Measurements from ENCODE around the gene CALD1.

CALD1 gene

DNA sequence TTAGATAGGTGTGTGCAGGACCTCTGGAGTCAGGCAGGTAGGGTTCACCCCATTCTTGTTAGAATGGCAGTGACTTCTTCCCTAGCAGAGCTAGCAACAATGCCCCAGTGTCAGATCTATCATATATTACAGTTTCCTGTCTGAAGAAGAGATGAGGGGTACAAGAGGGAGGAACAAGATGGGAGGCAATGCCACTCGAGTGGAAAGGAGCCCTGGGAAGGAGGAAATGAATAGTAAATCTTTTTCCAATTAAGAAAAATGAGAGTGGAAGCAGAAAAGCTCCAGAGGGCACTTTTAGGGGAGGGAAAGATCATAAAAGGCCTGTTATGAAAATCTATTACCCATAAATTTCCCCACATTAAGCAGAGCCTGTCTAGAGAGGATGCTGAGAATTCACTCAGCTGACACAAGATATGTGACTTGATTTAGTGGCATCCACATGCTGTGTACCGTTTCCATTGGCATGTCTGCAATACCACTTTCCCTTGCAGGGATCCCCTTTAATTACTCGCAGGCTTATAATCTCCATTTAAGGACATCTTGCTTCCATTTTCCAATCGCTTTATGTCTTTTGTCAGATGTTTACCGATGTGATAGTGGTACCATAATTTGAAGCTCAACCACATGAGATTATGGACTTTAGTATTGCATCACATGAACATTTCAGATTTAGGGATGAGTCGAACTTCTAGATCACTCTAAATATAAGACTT, 136.9 kb downstream of the CALD1 start:
- no peak overlapping the region for H3K4me3 ChIP-seq (ENCODE audit: low read depth, low read length)

DNA sequence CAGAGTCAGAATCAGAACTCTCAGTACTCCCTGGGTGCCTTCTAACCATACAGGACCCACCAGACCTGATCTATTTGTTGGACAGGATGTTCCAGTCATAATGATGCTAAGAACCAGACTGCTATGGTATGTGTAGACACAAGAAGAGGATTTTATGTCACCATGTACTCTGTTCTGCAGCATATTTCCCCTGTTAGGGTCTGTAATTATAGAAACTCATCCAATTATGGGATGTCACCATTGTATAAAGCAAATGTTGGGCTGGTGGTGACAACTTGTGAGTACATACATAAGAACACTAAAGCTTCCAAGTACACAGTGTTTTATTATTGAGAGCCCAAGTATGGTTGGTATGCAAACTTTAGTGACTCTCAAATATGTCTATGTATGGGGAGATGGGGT, 139.8 kb downstream of the CALD1 start:
- H3K4me3 ChIP-seq (ENCODE audit: low read depth, low read length): no peak overlapping the region

DNA sequence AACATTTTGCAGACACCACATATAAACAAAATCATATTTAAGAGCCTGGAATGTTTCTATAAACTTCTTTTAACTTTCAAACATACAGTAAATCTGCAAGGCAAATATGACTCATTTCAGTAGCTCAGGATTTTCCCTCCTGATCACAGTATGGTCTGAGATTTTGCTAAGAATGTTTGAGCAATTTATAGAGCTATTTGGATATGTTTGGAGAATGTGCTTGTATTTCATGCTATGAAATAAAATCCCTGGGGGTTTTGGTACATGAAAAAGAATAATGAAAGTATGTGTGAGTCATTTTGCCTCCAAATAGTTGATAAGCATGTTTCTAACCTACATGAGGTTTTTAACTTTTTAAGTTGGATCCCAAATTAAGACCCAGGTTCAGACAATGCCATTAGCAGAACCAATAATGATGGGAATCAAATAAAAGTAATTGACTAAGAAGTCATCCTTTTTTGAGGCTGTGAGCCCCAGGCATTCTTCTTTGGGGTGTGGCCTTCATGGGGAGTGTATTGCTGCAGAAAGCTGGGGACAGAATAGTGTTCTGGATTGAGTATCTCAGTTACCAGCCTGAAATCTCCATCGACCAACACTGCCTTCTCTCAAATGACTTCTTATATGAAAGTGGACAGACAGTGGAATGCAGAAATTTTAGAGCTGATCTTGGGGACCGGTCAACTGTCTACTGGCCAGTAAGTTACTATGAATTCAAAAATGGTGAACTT, 140.8 kb downstream of the CALD1 start:
- no peak overlapping the region for H3K4me3 ChIP-seq (ENCODE audit: low read depth, low read length)

- H3K4me3 ChIP-seq (ENCODE audit: low read depth, low read length): no peak overlapping the region
Observed at GRCh38 chr7:134922720-134923704, 143.6 kb downstream of the CALD1 start.

DNA sequence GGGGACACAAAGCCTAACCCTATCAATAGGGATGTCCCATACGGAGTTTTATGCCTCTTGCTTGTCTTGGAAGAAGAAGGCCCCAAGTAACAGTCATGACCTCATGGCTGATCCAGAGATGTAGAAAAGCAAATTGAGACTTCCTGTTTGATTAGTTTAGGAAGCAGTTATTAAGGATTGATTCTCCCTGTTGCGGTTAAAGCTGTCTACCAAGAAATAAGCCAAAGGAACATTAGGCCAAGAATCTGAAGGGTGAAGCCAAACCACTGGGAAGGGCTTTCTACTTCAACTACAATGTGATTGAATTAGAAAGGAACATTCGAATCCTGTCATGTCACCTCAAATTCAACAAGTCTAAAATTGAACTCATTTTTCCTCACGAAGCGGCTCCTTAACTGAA, 146.3 kb downstream of the CALD1 start:
- H3K4me3 ChIP-seq (ENCODE audit: low read depth, low read length): no peak overlapping the region

DNA sequence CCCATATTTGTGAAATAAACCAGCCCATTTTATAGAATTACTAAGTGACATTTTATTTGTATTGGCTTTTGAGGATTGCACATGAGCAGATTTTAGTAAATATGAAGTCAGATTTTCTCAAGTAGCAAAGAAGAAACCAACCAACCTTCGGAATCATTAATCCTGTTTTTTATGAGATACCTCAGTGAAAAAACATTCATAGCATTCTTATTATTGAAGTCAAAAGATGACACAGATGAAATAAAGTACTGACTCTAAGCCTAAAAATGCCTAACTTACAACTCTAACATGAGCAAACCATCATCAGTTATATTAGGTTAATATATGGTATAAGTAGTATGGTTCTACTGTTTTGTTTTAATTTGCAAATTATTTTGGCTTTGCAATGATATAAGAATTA, 147.0 kb downstream of the CALD1 start:
- no peak overlapping the region for H3K4me3 ChIP-seq (ENCODE audit: low read depth, low read length)

GRCh38 chr7:134927076-134927475, 147.6 kb downstream of the CALD1 start:
- no peak overlapping the region for H3K4me3 ChIP-seq (ENCODE audit: low read depth, low read length)

DNA sequence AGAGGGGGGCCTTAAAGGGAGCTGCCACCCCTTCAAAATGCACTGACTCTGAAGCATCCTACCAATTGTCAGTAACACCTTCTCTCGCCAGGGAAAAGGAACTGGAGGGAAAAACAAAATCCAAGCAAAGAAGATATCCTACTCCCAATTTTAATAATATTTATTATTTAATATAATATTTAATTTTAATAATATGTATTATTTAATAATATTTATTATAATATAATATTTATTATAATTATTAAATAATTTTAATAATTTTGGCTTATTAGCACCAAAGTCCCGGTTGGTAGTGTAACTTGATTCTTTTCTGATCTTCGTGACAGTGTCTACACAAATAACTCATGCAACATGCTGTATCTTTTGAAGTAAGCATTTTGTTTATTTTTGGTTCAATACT, 148.3 kb downstream of the CALD1 start:
- no peak overlapping the region for H3K4me3 ChIP-seq (ENCODE audit: low read depth, low read length)

DNA sequence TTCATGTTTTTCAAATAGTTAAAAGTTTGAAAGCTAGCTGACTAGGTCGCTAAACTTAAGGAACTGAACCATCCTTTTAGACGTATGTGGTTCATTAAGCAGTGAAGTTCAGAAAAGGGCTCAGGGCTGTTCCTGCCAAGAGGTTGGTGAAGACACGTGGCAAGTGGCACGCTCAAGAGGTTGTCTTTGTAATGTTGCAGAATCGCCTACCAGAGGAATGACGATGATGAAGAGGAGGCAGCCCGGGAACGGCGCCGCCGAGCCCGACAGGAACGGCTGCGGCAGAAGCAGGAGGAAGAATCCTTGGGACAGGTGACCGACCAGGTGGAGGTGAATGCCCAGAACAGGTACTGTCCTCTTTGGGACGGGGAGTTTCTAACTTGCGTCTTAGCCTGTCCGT, 149.1 kb downstream of the CALD1 start:
- H3K4me3 ChIP-seq (ENCODE audit: low read depth, low read length): no peak overlapping the region

- H3K4me3 ChIP-seq (ENCODE audit: low read depth, low read length): no peak overlapping the region
Observed at GRCh38 chr7:134931487-134931886, 152.1 kb downstream of the CALD1 start.

GRCh38 chr7:134932707-134933370, 153.4 kb downstream of the CALD1 start:
- no peak overlapping the region for H3K4me3 ChIP-seq (ENCODE audit: low read depth, low read length)

- H3K4me3 ChIP-seq (ENCODE audit: low read depth, low read length): no peak overlapping the region
Observed at GRCh38 chr7:134933460-134934068, 154.1 kb downstream of the CALD1 start.

DNA sequence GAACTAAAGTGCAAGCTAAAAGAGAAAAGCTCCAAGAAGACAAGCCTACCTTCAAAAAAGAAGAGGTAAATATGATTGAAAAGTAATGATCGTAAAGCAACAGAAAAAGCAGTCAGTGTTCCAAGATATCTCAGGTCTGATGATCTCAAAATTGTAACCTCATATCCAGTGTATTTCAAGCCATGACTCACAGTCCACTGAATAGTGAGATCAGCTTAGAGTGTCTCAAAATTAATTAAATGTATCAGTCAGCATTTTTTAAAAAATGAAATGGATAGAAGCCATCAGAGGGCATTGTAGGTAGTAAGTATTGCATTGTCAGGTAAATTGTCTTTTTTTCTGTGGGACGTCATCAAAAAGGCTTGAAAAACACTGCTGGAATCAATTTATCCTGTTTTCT, 156.3 kb downstream of the CALD1 start:
- no peak overlapping the region for H3K4me3 ChIP-seq (ENCODE audit: low read depth, low read length)

DNA sequence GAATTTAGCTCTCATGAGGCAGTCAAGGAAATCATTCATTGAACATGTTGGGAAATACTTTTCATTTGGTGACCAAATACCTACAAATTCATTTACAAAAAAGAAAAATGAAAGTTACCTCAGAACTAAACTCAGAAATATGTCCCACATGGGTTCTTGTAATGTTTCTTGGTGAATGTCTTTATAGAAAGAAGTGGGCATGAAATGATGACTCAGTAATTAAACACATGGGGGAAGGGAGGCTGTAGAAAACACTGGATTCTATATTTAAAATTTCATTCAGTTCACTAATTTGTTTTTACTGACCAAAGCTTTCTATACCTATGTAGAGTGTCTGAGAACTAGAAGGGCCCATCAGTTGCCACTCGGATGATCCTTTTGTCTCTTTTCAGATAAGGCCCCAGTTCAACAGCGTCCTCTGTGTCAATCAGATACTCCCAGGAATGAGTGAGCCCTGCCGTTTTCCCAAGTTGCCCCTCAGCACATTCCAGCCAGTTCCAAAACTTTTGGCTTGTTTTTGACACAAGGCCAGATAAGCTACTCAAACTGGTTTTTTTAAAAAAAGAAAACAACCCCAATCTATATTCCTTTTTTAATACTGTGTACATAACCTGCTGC, 157.6 kb downstream of the CALD1 start:
- H3K4me3 ChIP-seq (ENCODE audit: low read depth, low read length): no peak overlapping the region

- H3K4me3 ChIP-seq (ENCODE audit: low read depth, low read length): no peak overlapping the region
Observed at GRCh38 chr7:134938141-134938540, 158.7 kb downstream of the CALD1 start.

GRCh38 chr7:134939136-134939535, 159.7 kb downstream of the CALD1 start:
- no peak overlapping the region for H3K4me3 ChIP-seq (ENCODE audit: low read depth, low read length)

- no peak overlapping the region for H3K4me3 ChIP-seq (ENCODE audit: low read depth, low read length)
Observed at GRCh38 chr7:134940729-134941128, 161.3 kb downstream of the CALD1 start.

- H3K4me3 ChIP-seq (ENCODE audit: low read depth, low read length): no peak overlapping the region
Observed at GRCh38 chr7:134941185-134941900, 161.9 kb downstream of the CALD1 start.

- H3K4me3 ChIP-seq (ENCODE audit: low read depth, low read length): no peak overlapping the region
Observed at GRCh38 chr7:134941952-134942351, 162.5 kb downstream of the CALD1 start.

All from iPS-11a (cell line).